CD1c-positive myeloid dendritic cell (primary cell): Measurements from ENCODE around the gene MARK3.
A peak's percentile ranks its signal among the peaks of the same experiment; 100 is the strongest.
"Not testable (repeated sequence)": the region's sequence is repeated elsewhere in the genome, so short reads cannot be mapped to it uniquely, and the experiment has no call there.

ENCODE experiments used
- DNase-seq: peaks from one replicate; pipeline ENCODE4 v3.0.0-alpha.2; 2016; ENCODE audit errors: extremely low spot score

Gene MARK3

DNA sequence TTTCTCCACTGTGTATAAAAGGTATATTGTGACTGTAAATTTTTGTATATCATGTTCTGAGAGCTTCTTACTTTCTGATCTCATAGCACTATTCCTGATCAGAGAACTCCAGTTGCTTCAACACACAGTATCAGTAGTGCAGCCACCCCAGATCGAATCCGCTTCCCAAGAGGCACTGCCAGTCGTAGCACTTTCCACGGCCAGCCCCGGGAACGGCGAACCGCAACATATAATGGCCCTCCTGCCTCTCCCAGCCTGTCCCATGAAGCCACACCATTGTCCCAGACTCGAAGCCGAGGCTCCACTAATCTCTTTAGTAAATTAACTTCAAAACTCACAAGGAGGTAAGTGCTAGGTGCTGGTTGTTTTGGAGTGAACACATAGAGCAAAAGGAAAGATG, 106.5 kb downstream of the MARK3 start:
- DNase-seq: no peak

DNA sequence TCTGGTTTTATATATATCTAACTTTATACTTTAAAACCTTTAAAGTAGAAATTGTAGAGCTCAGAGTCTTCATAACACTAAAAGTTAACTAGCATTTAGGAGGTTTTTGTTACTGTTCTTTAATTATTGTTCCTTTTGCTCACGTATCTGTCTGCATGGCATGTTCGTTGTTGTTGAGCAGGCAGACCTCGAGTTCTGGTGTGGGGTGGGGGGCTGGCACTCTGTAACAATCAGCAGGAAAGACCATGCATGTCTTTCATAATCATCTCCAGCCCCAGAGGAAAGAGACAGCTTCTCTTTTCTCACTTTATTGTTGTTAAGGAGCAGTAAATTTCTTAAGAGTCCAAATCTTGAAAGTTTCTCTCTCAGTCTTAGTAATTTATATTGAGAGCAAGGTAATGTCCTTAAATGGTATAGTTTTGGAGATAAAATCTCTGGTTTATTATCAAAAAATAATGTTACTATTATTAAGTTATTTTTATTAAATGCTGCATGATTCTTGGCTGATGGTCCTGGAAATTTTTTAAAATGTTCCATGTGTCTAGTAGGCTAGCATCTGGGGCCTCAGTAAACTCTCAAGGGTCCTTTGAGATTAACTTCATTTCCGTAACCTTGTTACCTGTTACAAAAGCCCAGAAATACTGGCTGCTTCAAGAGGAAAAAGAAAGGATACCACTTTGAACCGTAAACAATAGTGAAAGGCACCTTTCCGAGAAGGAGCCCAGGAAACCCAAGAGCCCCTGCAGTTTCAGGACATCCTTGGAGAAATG, 107.1 kb downstream of the MARK3 start:
- no peak for DNase-seq

DNA sequence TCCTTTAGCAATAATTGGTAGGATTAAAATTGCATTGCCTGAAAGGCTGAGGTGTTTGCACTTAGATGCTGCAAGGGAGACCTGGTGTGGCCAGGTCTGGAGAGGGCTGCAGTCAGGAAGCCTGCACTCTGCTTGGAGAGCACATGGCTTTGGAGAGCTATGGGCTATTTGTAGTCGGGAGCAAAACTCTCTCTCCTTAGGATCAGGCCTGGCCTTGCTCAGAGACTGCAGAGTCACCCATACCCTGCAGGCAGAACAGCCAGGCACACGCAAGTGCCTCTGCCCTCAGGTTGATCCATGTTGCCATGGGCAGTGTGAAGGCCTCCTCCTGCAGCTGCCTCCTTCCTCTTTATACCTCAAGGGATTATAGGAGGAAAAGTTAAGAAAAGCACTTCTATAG, 110.6 kb downstream of the MARK3 start:
- no peak for DNase-seq

DNA sequence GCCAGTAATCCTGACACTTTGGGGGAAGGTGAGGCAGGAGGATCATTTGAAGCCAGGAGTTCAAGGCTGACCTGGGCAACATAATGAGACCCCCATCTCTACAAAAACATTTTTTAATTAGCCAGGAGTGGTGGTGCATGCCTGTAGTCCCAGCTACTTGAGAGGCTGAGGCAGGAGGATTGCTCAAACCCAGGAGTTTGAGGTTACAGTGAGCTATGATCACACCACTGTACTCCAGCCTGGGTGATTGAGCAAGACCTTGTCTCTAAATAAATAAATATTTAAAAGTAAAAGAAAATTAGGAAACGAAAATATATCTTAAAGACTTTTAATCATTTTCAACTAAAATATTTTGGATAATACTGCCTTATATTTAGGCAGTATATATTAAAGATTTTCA, 111.6 kb downstream of the MARK3 start:
- no peak for DNase-seq

DNA sequence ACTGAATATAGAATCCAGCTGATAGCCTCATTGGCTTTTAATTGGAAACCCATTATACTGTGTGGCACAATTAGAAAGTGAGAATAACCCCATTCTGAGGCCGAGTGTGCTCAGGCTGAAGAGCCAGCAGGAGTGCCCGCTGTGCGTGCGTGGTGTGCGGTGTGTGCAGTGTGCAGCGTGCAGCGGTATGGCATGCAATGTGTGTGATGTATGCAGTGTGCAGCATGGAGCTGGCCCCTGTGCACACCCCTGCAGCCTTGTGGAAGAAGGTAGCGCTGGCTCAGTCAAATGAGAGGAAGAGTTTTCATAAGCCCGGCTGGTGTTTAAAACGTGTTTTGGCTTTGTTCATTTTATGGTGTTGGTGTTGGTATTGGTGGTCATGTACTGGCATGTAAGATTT, 114.5 kb downstream of the MARK3 start:
- DNase-seq: no peak

DNA sequence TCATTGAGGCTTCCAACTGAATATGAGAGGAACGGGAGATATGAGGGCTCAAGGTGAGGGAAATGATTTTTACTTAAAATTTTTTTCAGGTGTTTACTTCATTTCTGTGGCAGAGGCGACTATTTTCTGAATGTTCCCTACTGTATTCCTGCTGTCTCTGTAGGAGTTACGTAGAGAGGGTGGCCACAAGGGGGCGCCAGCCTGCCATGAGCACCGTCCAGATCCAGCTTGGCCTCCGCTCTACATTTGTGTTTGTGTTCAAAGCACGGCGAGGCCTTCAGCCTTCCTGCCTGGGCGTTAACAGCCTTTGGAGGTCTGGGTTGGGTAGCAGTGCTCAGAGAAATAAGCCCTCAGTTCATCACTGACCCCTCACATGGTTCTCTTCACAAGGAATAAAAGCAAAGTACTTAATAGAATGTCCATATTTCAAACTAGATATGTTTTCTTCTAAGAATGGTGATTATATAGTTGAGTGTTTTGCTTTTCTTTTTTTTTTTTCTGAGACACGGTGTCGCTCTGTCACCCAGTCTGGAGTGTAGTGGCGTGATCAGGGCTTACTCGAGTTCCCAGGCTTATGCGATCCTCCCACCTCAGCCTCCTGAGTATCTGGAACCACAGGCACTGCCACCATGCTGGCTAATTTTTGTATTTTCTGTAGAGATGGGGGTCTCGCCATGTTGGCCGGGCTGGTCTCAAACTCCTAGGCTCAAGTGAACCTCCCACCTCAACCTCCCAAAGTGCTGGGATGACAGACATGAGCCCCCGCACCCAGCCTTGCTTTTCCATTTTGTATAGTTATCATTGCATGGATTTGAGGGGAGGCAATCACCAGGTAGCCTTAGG, 115.2 kb downstream of the MARK3 start:
- DNase-seq: peak; percentile 82

DNA sequence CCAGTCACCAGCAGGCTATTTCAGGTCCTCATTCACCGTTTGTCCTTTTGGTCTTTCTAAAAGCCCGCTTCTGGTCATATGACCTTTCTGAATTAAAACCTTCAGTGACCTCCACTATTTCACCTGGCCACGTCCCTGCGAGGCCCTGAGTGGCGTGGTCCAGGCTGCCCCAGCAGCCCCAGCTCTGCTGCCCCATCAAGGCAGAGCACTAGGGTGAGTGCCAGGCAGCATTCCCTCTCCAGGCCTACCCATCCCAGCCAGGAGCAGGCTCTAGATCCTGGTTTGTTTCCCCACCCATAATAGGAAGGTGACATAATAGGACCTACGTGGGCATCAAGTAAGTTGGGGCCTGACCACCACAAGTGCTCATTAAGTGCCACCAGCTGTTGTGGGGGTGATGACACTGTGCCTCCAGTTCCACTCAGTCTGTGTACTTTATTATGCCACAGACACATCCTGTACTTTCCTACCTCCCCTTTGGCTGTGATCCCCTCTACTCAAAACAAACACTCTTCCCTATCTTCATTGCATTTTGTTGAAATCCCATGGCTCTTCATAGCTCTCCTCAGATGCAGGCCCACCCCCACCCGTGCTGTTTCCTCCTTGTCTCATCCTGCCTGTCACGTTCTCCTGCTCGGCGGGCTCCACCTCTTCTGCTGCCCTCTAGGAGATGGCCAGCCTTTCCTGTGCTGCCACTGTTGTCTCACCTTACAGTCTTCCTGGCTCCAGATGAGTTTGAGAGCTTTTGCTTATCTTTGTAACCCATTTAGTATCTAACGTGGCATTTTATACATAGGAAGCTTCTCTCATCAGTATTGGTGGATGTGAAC, 116.0 kb downstream of the MARK3 start:
- no peak for DNase-seq

DNA sequence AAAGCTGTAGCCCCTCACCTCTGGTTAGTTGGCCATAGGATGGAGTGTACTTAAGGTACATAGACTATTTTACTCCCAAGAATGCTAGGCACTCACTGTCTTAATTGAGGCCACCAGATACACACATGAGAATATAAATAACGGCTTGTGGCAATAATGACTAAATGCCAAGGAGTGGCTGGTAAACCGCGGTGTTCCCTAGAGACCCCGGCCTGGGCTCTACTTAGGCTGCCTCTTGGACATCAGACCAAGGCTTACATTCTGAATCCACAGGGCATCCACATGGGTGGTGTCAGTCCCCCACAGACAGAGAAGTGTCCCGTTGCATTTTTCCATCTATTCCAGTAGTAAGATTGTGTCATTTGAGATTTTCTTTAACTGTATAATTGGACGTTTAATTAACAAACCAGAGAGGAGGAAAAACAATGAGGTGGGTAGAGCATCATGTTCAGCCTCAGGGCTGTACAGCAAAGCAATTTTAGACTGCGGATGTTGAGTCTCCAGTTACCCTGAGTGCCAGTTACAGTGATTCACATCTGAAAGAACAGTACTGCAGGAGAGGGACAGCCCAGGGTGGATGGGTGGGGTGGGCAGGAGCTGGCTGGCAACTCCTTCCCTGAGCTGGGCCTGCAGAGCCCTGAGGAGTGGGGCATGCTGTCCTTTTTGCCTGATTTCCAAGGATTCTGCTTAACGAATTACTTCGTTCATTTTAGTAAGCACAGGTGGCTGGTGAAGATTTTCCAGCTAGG, 116.9 kb downstream of the MARK3 start:
- DNase-seq: no peak

DNA sequence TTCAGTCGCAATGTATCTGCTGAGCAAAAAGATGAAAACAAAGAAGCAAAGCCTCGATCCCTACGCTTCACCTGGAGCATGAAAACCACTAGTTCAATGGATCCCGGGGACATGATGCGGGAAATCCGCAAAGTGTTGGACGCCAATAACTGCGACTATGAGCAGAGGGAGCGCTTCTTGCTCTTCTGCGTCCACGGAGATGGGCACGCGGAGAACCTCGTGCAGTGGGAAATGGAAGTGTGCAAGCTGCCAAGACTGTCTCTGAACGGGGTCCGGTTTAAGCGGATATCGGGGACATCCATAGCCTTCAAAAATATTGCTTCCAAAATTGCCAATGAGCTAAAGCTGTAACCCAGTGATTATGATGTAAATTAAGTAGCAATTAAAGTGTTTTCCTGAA, 117.7 kb downstream of the MARK3 start:
- no peak for DNase-seq

DNA sequence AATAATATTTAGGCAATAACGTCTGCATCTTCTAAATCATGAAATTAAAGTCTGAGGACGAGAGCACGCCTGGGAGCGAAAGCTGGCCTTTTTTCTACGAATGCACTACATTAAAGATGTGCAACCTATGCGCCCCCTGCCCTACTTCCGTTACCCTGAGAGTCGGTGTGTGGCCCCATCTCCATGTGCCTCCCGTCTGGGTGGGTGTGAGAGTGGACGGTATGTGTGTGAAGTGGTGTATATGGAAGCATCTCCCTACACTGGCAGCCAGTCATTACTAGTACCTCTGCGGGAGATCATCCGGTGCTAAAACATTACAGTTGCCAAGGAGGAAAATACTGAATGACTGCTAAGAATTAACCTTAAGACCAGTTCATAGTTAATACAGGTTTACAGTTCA, 118.1 kb downstream of the MARK3 start:
- no peak for DNase-seq

DNA sequence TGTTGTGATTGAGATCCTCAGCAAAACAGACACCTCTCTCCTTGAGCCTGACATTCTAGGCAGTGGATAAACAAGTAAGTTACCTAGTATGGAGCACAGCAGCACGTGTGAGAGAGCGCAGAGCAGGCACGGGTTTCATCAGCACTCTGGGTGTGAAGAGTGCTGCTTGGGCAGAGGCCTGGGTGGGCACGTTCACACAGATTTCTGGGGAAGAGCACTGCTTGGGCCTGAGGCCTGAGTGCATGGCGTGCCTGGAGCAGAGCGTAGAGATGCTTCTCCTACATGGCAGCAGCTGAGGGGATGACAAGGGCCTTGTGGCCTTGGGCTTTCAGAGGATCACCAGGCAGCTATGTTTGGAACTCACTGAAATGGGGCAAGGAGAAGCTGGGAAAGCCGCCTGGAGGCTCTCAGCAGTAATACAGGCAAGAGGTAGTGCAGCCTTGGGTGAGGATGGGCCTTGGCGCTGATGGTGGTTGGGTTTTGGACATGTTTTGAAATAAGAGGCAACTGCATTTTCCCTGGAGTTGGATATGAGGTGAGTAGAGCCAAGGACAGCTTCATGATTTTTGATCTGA, 119.9 kb downstream of the MARK3 start:
- no peak for DNase-seq

DNA sequence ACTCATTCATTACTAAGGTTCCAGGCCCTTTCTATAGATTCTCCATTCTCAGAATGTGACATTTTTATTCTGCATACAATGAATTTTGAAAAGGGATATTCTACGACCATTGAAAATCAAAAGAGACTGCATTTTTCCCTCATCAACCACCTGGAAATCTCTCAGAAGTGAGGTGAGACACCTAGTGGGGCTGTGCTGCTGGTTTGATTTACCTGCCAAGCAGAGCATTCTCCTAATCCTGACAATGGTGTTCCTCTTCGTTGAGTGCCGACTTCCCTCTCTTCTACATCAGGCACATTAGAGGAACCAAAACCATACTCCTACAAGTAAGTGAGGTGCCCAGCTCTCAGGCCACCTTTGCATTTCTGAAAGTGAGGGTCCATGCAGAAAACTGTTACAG, 122.5 kb downstream of the MARK3 start:
- DNase-seq: peak; percentile 30

DNA sequence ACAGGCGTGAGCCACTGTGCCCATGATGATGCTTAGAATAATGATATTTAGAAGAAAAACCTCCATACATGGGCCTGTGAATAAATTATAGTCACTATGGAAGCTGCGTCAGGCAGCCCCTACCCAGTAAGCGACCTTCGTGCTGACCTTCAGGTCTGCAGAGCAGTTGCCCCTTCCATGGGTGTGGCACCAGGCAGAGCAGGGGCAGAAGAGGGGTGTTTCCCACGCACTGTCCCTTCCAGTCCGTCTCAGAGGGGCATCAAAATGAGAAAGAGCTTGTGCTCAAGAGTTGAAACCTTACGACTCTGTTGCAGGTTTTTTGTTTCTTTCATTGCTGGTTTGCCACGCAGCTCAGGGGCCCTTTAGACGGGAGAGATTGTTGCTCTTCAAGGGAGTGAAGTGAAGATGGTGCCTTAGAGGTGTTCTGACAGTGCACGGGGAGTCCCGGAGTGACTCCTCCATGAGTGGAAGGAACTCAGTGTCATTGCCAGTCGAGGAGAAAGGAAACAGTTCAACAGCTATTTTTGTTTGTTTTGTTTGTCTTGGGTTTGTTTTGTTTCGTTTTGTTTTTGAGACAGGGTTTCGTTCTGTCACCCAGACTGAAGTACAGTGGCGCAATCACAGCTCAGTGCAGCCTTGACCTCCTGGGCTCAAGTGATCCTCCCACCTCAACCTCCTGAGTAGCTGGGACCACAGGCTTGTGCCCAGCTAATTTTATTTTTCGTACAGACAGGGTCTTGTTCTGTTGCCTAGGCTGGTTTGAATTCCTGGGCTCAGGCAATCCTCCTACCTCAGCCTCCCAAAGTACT, 123.5 kb downstream of the MARK3 start:
- no peak for DNase-seq

DNA sequence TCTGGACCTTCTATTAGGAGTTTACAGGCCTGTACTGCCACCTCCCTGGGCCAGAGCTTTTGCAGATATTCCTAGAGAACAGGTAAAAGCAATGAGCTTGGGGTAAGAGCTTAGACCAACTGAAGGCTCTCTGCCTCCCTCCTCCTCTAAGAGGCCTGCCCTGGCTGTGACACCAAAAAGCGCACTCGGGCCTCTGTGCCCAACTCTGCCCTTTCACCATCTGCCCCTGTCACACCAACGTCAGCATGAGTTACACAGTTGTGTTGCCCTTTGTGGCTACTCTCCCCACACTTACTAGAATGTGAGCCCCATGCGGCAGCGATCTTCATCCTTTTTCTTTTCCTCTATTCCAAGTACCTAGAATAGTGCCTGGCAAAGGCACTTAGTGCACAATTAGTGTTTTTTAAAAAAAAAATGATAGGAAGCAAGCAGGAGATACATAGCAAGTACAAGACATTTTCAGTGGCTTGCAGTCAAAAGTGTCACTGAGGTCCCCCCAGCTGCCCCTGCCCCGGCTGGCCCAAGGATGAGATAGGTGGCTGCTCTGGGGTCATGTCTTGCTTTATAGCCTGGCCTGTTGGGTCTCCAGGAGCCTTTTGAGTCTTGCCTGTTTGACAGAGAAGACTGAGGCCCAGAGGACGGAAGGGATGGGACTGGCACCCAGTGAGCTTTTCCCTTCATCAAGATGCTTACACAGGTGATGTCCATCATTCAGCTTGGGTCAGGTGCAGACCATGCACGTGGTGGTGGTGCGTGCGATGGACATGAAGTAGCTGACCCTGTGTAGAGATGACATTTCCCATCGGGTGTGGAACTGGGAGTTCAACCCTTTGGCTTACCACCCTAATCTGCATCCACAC, 124.9 kb downstream of the MARK3 start:
- no peak for DNase-seq

DNA sequence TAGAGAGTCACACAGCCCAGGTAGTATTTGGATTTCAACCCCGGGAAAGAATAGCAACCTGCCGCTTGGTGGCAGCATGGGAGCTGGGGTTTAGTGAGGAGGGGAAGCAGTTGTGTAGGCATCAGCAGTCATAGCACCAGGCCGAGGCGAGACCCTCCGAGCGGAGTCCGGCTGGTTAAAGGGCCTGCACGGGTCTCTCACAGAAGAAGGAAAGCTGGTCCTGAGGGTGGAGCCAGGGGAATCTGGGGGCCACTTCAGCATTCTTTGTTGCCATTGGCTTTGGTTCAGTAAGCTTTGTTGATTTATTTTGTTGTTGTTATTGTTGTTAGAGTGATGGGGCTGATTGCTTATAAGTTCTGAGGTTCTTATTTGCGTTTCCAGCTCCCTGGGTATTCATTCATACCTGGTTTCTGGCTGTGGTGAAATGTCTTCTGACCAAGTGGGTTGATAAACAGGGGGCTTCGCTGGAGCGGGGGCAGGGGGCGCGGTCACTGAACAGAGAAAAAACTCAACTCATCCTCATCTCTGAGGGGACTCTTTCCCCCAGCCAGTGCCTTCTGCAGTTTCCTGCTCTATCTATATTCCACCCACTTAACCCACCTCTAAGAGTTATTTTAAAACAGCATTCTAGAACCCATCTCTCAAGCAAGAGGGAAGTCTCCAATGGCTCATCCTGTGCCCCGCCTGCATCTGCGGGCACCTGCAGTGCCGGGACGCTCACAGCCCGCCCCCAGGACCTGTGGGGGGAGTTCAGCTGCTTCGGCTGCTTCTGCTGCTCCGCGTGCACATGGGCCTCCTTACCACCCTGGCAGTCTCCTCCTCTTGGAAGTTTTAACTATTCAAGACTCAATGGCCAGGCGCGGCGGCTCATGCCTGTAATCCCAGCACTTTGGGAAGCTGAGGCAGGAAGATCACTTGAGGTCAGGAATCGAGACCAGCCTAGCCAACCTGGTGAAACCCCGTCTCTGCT, 125.8 kb downstream of the MARK3 start:
- DNase-seq: no peak

DNA sequence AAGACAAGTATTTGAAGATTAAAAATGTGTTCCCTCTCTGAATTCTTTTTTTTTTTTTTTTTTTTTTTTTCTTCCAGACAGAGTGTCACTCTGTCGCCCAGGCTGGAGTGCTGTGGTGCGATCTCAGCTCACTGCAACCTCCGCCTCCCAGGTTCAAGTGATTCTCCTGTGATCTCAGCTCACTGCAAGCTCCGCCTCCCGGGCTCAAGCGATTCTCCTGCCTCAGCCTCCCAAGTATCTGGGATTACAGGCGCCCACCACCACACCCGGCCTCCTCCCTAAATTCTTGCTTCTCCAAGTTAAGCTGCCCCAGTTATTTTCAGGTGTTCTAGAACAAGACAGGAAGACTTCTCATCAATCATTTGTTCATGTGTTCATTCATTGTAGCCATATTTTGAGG, 127.0 kb downstream of the MARK3 start:
- not testable (repeated sequence) for DNase-seq

DNA sequence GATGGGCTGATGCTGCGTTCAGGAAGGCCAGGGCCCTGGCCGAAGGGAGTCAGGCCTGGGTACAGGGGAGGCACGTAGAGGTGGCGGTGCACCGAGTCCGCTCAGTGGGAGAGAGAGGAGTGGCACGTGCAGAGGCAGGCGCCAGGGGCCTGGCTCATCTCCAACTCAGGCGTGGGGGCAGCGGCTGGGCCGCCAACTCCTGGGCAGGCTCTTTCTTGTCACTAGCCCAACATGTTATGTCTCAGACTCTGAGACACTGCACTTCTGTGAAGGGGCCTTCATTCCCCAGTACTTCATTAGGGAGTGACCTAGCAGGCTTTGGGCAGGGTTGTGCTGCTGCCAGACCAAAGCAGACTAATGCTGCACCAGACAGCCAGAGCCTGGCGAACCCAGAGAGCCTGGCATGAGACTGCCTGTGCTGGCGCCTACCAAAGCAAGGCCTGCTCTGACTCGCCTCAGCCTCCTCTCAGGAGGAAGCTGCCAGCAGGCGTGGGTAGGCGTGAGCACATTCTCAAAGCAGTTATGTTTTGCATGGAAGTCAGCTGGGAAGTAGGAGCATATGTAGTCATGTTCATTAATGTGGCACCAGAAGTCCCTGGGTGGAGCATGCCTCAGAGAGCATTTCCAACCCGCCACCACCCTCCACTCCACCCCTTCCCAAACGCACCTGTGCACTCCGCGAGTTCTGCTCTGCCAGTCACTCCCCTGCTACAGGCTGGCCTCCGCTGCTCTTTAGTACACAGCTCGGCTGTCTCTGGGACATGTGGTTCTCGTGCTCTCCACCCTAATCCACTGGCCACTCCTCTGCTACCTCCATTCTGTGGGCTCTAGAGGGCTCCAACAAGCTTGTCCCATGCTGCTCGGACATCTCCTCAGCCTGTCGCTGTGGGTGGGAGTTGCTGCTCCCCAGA, 127.7 kb downstream of the MARK3 start:
- DNase-seq: peak; percentile 78
